Endothelial cell of umbilical vein (primary cell): ENCODE measurements around the gene TUB.

Experiments used
- CTCF ChIP-seq, 2 donors: IDR thresholded peaks; 1 replicate in 1 of 2; 2 replicates in 1 of 2; pipeline ENCODE4 v1.5.1; 2011; ENCODE audit warnings: low read length in 2 of 2, mild to moderate bottlenecking in 2 of 2, moderate library complexity in 2 of 2, control low read depth in 1 of 2, inconsistent platforms in 1 of 2, low read depth in 1 of 2; ENCODE audit not compliant: insufficient read depth in 1 of 2; ENCODE audit errors: extremely low read depth in 1 of 2
- POLR2AphosphoS5 ChIP-seq: IDR thresholded peaks from 2 replicates; pipeline ENCODE4 v1.6.1; 2012; ENCODE audit warnings: low read depth, mild to moderate bottlenecking, control low read depth, low read length, moderate library complexity; ENCODE audit not compliant: insufficient read depth

- no peak for TF ChIP-seq CTCF (IDR thresholded peaks at IDR 0.05; ENCODE audit: extremely low read depth in 1 of 2, insufficient read depth in 1 of 2, low read depth in 1 of 2, low read length in 2 of 2)
- no peak for TF ChIP-seq POLR2AphosphoS5
Observed at GRCh38 chr11:8082391-8083087, 1.5 kb downstream of the TUB start.
